Tibial nerve (tissue), 4 donors: ENCODE results near the gene ATF5. TPM values are rescaled to one million over a fixed set of nuclear protein-coding genes. Genes with fewer than 3 reads are reported as not detected.

Experiments
- DNase-seq, 2 donors: peaks; one replicate each; pipeline ENCODE4 v3.0.0-alpha.2; 2019; ENCODE audit warnings: low spot score in 2 of 2
- H3K27ac ChIP-seq, 4 donors: fragments of 200-600 bp; sonication (generic) in 3 of 4; one replicate each; pipeline ENCODE4 v1.5.1; 2017 to 2019; ENCODE audit warnings: mild to moderate bottlenecking in 1 of 4
- H3K27me3 ChIP-seq, 2 donors: fragments of 200-600 bp; sonication (generic) in 1 of 2; one replicate each; pipeline versions ENCODE4 v1.5.1 to v1.6.0; 2017 to 2019
- H3K36me3 ChIP-seq, 3 donors: fragments of 200-600 bp; sonication (generic); one replicate each; pipeline ENCODE4 v1.5.1; 2018 to 2019
- H3K4me1 ChIP-seq, 4 donors: fragments of 200-600 bp; sonication (generic) in 3 of 4; one replicate each; pipeline ENCODE4 v1.5.1; 2017 to 2019
- H3K4me3 ChIP-seq, 4 donors: fragments of 200-600 bp; sonication (generic) in 3 of 4; one replicate each; pipeline ENCODE4 v1.5.1; 2017 to 2019; ENCODE audit warnings: mild to moderate bottlenecking in 1 of 4, moderate library complexity in 1 of 4
- H3K9me3 ChIP-seq, 4 donors: fragments of 200-600 bp; sonication (generic) in 3 of 4; one replicate each; pipeline ENCODE4 v1.5.1; 2017 to 2019
- EP300 ChIP-seq, 2 donors: sonication (generic); formaldehyde crosslinking; IDR thresholded peaks; one replicate each; pipeline ENCODE4 v1.6.1; 2017; ENCODE audit warnings: antibody characterized with exemption in 2 of 2, mild to moderate bottlenecking in 1 of 2
- POLR2A ChIP-seq, 2 donors: fragments of 450-650 bp; IDR thresholded peaks; one replicate each; pipeline ENCODE4 v1.6.1; 2017; ENCODE audit warnings: antibody characterized with exemption in 2 of 2, mild to moderate bottlenecking in 2 of 2, moderate library complexity in 2 of 2
- WGBS, 2 donors: methylation state at CpG; one replicate each; pipeline ENCODE4 v1.1.5; 2018; 5-methylcytosine and 5-hydroxymethylcytosine counted together
- total RNA-seq, 4 donors: library from RNA; depleted of rRNA; stranded (reverse); fragments of >200 nt; gene quantifications; one replicate each; pipeline ENCODE4 v1.1.0, GENCODE V29; 2016
- TF ChIP-seq, protein P1 (sequence below), 5 experiments: fragments of 200-600 bp in 3 of 5; fragments of 450-650 bp in 2 of 5; sonication (generic) in 3 of 5; IDR thresholded peaks; one replicate each; pipeline ENCODE4 v1.5.1; 2016 to 2019; ENCODE audit warnings: antibody characterized with exemption in 5 of 5, mild to moderate bottlenecking in 3 of 5, moderate library complexity in 2 of 5

Gene ATF5
- total RNA-seq, 4 donors from 2014 or later, result 12.6 to 19.0 (median 14.8) TPM

DNA sequence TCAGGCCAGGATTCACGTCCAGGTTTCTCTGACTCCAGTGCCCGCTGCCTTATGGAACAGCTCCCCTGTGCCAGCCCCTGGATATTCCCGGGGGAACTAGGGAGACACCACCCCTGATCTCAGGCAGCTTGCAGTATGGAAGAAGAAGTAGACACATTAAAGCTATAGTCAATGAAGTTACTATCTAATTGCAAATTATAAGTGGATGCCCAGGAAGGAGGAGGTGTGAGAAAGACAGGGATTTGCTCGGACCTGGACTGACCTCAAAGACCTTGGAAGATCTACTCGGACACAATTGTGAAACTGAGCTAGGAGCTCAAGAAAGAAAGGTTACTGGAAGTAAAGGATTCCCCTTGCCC is 21.6 kb downstream of the ATF5 start:
- Histone ChIP-seq H3K9me3 (no peaks in the 10 kb centered on the region), H3K27ac (no peak overlapping the region), H3K27me3 (no peaks in the 10 kb centered on the region), H3K4me3 (no peak overlapping the region), H3K36me3 (no peaks in the 10 kb centered on the region), H3K4me1 (peaks cover 0 to 40% (median 15%) of the 10 kb centered on the region in 4 donors)
- DNase-seq, result no peak
- TF ChIP-seq, protein P1, sequence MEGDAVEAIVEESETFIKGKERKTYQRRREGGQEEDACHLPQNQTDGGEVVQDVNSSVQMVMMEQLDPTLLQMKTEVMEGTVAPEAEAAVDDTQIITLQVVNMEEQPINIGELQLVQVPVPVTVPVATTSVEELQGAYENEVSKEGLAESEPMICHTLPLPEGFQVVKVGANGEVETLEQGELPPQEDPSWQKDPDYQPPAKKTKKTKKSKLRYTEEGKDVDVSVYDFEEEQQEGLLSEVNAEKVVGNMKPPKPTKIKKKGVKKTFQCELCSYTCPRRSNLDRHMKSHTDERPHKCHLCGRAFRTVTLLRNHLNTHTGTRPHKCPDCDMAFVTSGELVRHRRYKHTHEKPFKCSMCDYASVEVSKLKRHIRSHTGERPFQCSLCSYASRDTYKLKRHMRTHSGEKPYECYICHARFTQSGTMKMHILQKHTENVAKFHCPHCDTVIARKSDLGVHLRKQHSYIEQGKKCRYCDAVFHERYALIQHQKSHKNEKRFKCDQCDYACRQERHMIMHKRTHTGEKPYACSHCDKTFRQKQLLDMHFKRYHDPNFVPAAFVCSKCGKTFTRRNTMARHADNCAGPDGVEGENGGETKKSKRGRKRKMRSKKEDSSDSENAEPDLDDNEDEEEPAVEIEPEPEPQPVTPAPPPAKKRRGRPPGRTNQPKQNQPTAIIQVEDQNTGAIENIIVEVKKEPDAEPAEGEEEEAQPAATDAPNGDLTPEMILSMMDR (IDR thresholded peaks at IDR 0.05), result no peak
- no peak for TF ChIP-seq POLR2A (IDR thresholded peaks at IDR 0.05)
- TF ChIP-seq EP300 (IDR thresholded peaks at IDR 0.05), result no peak
- 68 to 86% methylated on average over 5 of the region's 5 CpGs for WGBS, 2 donors

DNA sequence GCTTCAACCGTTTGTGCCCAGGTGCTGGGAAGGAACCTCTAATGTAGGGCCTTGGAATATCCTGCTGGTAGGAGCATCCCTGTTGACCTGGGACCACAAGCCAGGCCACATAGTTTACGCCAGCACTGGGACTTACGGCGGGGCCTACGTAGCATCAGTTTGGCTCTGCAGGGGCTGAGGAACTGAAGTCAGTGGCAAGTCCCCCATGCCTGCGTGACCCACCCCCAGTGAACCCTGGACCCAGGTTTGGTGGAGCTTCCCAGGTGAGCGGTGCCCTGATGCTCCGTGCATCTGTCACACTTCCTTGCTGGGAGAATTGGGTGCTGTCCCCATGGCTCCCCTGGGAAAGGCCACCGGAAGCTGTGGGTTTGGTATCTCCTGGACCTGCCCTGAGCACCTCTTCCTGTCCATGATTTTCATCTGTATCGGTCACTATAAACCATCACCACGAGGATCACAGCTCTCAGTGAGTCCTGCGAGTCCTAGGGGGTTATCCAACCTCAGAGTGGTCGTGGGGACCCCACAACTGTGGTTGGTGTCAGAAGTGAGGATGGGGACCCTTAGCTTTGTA is 22.0 kb downstream of the ATF5 start:
- DNase-seq, result no peak
- H3K9me3 ChIP-seq, result no peaks in the 10 kb centered on the region
- no peak overlapping the region for H3K27ac ChIP-seq
- H3K4me1 ChIP-seq, result peaks cover 0 to 45% (median 17%) of the 10 kb centered on the region in 4 donors
- 84 to 88% methylated on average over 12 to 13 of the region's 13 CpGs for whole genome bisulfite sequencing, 2 donors
- no peak overlapping the region for H3K4me3 ChIP-seq
- H3K27me3 ChIP-seq, result no peaks in the 10 kb centered on the region
- TF ChIP-seq, protein P1 (IDR thresholded peaks at IDR 0.05), result no peak
- TF ChIP-seq EP300 (IDR thresholded peaks at IDR 0.05) (no peak), POLR2A (IDR thresholded peaks at IDR 0.05) (no peak)
- no peaks in the 10 kb centered on the region for H3K36me3 ChIP-seq

DNA sequence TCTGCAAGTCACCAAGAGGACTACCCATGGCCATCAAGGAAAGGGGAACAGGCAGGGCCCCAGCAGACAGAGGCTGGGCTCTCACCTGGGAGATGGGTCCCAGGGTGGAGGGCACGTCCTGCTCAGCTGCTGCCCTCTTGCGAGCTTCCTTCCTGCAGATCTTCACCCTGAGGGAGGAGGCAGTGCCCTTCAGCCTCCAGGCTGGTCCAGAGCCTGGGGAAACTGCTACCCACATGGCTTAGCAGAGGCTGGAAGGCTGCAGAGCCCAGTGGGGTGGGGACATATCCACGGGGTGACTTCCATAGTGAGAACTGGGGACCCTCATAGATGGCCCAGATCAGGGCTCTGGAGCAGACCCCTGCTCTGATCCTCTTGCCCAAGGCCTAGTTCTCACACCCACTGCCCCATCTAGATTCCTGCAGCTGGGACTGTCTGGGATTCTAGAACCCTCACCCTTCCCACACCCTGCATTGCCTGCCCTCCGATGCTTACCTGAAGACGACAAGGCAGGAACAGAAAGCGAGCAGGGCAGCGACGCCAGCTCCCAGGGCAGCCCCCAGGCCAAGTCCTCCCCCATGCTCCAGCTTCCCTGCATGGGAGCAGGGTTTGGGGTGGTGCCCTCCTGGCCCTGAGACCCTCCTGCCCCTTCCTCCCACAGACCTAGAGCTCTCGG is 22.9 kb downstream of the ATF5 start:
- Histone ChIP-seq H3K27ac (no peak overlapping the region), H3K9me3 (no peaks in the 10 kb centered on the region), H3K27me3 (no peaks in the 10 kb centered on the region), H3K4me3 (no peak overlapping the region), H3K4me1 (peaks cover 0 to 46% (median 18%) of the 10 kb centered on the region in 4 donors), H3K36me3 (no peaks in the 10 kb centered on the region)
- no peak for DNase-seq
- WGBS, 2 donors, result 86 to 93% methylated on average over 6 to 8 of the region's 9 CpGs
- TF ChIP-seq, protein P1 (IDR thresholded peaks at IDR 0.05), result no peak
- TF ChIP-seq POLR2A (IDR thresholded peaks at IDR 0.05), result no peak
- no peak for TF ChIP-seq EP300 (IDR thresholded peaks at IDR 0.05)

DNA sequence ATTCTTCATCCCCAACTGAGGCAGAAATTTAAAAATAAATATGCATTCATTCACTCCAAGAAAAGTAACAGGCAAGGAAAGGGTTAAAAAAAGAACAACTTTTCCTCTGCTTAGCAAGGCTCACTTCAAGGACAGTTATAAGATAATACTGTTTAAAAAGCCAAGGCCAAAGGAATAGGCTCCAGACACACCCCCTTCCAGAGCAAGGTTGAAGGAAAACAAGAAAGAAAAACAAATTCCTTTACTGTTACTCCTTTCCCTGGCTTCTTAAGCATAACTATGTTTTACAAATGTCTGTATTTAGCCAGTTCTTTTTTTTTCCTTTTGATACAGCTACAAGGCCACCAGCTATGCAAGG is 23.5 kb downstream of the ATF5 start:
- Histone ChIP-seq H3K36me3 (no peaks in the 10 kb centered on the region), H3K27me3 (no peaks in the 10 kb centered on the region), H3K4me1 (peaks cover 0 to 46% (median 18%) of the 10 kb centered on the region in 4 donors), H3K27ac (no peak overlapping the region), H3K9me3 (no peaks in the 10 kb centered on the region), H3K4me3 (no peak overlapping the region)
- TF ChIP-seq, protein P1 (IDR thresholded peaks at IDR 0.05), result no peak
- TF ChIP-seq EP300 (IDR thresholded peaks at IDR 0.05) (no peak), POLR2A (IDR thresholded peaks at IDR 0.05) (no peak)
- no peak for DNase-seq

DNA sequence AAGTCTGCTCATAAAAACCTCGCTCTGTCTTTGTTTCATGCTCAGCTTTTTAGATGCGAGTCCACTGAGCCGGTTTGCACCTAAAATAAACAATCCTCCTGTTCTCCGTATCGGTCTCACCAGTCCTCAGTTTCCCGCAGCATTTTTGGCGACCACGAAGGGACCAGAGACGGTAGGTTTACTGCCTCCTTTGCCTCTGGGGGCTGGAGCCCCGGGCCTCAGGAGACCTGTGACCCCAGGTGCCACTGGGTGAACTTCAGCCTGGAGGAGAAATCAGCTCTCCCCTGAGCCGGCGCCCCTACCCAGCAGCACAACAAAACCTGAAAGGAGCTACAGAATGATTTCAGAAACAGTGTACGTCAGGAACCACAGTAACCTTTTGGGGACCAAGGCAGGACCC is 23.9 kb downstream of the ATF5 start:
- Histone ChIP-seq H3K36me3 (no peaks in the 10 kb centered on the region), H3K27ac (no peak overlapping the region), H3K27me3 (peaks cover 0 to 4% of the 10 kb centered on the region in 2 donors), H3K9me3 (no peaks in the 10 kb centered on the region), H3K4me3 (no peak overlapping the region), H3K4me1 (peaks cover 0 to 46% (median 18%) of the 10 kb centered on the region in 4 donors)
- WGBS, 2 donors, result 74 to 76% methylated on average over 13 of the region's 13 CpGs
- no peak for DNase-seq
- TF ChIP-seq, protein P1 (IDR thresholded peaks at IDR 0.05), result no peak
- TF ChIP-seq POLR2A (IDR thresholded peaks at IDR 0.05), result no peak
